ENCODE data around the gene PRDM16.

PRDM16 gene

DNA sequence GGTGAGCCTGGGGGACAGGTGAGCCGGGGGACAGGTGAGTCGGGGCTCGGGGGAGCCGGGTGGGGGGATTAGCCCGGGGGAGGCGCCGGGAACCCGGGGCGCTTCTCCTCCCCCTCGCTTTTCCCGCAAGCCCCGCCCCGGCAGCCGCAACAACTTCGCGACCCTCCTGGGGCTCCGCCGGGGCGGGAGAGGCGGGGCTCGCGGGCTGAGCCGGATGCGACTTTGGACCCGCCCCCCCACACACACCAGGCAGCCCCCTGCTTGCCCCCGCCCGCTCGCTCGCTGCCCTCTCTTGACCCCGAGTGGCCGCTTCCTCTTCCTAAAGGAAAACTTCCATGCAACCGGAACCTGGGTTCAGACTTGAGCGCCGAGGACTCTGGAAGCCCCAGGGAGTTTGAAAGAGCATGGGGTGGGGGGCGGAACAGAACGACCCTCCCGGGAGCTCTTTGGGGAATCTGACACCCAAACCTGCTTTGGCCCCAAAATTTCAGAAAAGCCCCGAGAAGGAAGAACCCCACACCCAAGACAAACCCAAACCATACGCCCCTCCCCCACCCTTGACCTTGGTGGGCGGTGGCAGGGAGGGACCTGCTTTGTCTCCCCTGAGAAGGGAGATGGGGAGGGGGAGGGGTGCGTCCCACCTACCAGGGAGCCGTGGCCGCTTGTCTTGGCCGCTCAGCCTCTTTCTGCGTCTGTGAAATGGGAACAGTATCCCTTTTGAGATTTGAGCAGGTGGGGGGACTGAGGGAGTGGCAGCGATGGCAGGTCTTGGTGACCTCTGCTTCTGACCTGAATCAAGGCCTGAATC is 386.0 kb downstream of the PRDM16 start:
- peak; percentile 50 for DNase-seq (ENCODE audit: low spot score)
- Histone ChIP-seq H3K4me2 (ENCODE audit: insufficient read depth, low read length, poor library complexity, severe bottlenecking) (peak overlapping the region; percentile 100), H3K23ac (ENCODE audit: low read depth, low read length, poor library complexity) (peak overlapping the region; percentile 95)

DNA sequence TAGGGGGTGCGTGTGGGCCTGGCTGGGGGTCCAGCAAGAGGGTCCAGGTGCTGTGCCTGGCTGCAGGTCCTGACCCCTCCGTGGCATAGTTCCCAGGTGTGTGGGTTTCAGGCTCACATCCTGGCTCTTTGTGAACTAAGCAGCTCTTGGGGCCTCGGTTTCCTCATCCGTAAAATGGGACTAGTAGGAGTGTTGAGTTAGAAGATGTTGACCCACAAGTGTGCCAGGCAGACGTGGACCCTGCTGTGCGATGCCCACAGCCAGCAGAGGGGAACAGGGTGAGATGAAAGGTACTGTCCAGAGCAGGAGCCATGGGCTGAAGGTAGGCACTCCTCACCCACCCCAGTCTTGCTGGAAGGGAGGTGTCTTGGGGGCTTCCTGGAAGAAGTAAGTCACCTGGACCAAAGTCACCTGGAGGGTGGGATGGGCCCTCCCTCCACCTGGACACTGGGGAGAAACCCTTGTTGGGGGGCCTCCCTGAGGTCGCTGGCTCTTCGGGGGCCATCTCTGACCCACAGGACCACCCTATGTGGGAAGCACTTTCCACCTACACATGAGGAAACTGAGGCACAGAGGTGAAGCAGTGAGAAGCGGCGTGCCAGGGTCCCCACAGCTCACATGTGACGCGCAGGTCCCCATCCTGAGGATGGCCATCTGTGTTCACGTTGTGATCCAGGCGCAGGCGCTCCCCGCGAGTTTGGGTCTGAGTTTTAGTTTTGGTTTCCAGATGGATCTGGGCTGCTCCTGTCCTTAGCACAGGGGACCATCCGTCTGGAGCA is 386.9 kb downstream of the PRDM16 start:
- peaks cover 3% of the 10 kb centered on the region for H3K79me1 ChIP-seq (ENCODE audit: low read depth, low read length)
- DNase-seq (ENCODE audit: low spot score): no peak
- WGBS, 2 donors (ENCODE audit: extremely low coverage in 2 of 2, insufficient read length in 2 of 2, insufficient replicate concordance in 1 of 2): no CpG with 5 or more reads among the region's 18 CpGs

More for the DNA sequence above, 386.0 kb downstream of the PRDM16 start:
- peak overlapping the region; percentile 94 for H2AFZ ChIP-seq (ENCODE audit: low read length)
- peak overlapping the region; percentile 95 for H3K18ac ChIP-seq (ENCODE audit: low read length)
- WGBS, 2 donors (ENCODE audit: extremely low coverage in 2 of 2, insufficient read length in 2 of 2, insufficient replicate concordance in 1 of 2): no CpG with 5 or more reads among the region's 46 CpGs
- H3K36me3 ChIP-seq (replicated peaks in 1 of 2; ENCODE audit: control insufficient read depth in 2 of 2, insufficient read depth in 2 of 2, low read length in 2 of 2): no peaks in the 10 kb centered on the region
- H3K4ac ChIP-seq (ENCODE audit: low read length): no peak overlapping the region
- H2AK5ac ChIP-seq (ENCODE audit: low read depth, low read length): peak overlapping the region; percentile 24
- peaks cover 20 to 21% of the 10 kb centered on the region in 2 donors for H3K4me1 ChIP-seq (ENCODE audit: control insufficient read depth in 2 of 2, insufficient read depth in 1 of 2, low read depth in 1 of 2, low read length in 2 of 2)
- H3K79me1 ChIP-seq (ENCODE audit: low read depth, low read length): peaks cover 3% of the 10 kb centered on the region
- no peak overlapping the region for H2BK120ac ChIP-seq (ENCODE audit: low read depth, low read length)
- H4K91ac ChIP-seq (ENCODE audit: low read depth, low read length, poor library complexity): no peak overlapping the region
- peak overlapping the region; percentile 97 for H2BK12ac ChIP-seq (ENCODE audit: low read length)
- peak overlapping the region; percentile 86 for H3K9ac ChIP-seq (ENCODE audit: low read depth, low read length, poor library complexity)
- H2BK5ac ChIP-seq (ENCODE audit: low read length): peak overlapping the region; percentile 75
- H4K8ac ChIP-seq (ENCODE audit: low read depth, low read length): peak overlapping the region; percentile 3
- H3K27me3 ChIP-seq (ENCODE audit: control insufficient read depth in 3 of 3, insufficient read depth in 3 of 3, low read depth in 1 of 3, low read length in 3 of 3): peaks cover 0 to 11% (median 5%) of the 10 kb centered on the region in 3 experiments
- peak overlapping the region; percentile 53 to 82 for H3K4me3 ChIP-seq (ENCODE audit: low read length in 2 of 2)
- no peaks in the 10 kb centered on the region for H3K9me3 ChIP-seq (replicated peaks in 1 of 2; ENCODE audit: control insufficient read depth in 2 of 2, insufficient read depth in 1 of 2, low read depth in 1 of 2, low read length in 2 of 2)
- peak overlapping the region; percentile 89 for H2BK15ac ChIP-seq (ENCODE audit: low read length)
- no peak overlapping the region for H3K27ac ChIP-seq (replicated peaks; ENCODE audit: low read length)
- H3K14ac ChIP-seq (ENCODE audit: low read length): no peak overlapping the region

DNA sequence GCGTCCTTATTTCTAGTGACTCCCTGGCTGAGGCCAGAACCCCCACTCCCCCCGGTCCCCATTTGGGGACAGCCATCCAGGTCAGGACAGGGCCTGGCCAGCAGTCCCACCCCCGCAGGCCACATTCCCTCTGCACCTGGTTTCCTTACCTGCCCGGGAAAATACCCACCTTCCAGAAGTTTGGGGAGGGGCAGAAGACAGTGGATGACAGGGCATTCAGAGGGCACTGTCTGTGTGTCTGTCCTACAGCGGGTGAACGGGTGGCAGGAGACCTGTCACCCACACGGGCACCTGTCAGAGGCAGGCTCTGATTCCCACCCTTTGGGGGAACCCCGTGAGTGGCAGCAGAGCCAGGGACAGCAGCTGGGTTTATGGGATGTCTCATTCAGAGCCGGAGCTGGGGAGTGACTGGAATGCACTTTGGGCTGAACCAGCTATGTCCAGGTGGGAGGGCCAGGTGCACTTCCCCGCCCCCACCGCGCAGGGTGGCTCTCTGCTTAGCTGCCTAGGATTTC is 387.5 kb downstream of the PRDM16 start:
- no peak overlapping the region for H3K18ac ChIP-seq (ENCODE audit: low read length)
- no peak overlapping the region for H3K27ac ChIP-seq (replicated peaks; ENCODE audit: low read length)
- no peaks in the 10 kb centered on the region for H3K36me3 ChIP-seq (replicated peaks in 1 of 2; ENCODE audit: control insufficient read depth in 2 of 2, insufficient read depth in 2 of 2, low read length in 2 of 2)
- H3K4me2 ChIP-seq (ENCODE audit: insufficient read depth, low read length, poor library complexity, severe bottlenecking): no peak overlapping the region
- H3K27me3 ChIP-seq (ENCODE audit: control insufficient read depth in 3 of 3, insufficient read depth in 3 of 3, low read depth in 1 of 3, low read length in 3 of 3): peaks cover 0 to 11% (median 5%) of the 10 kb centered on the region in 3 experiments
- peaks cover 3% of the 10 kb centered on the region for H3K79me1 ChIP-seq (ENCODE audit: low read depth, low read length)
- H3K4me1 ChIP-seq (ENCODE audit: control insufficient read depth in 2 of 2, insufficient read depth in 1 of 2, low read depth in 1 of 2, low read length in 2 of 2): peaks cover 20 to 32% of the 10 kb centered on the region in 2 donors
- no peak overlapping the region for H3K4me3 ChIP-seq (ENCODE audit: low read length in 2 of 2)
- no peak overlapping the region for H2BK12ac ChIP-seq (ENCODE audit: low read length)
- peak overlapping the region; percentile 89 for H2BK15ac ChIP-seq (ENCODE audit: low read length)
- DNase-seq (ENCODE audit: low spot score): no peak
- peak overlapping the region; percentile 65 for H3K23ac ChIP-seq (ENCODE audit: low read depth, low read length, poor library complexity)
- no CpG with 5 or more reads among the region's 12 CpGs for whole genome bisulfite sequencing, 2 donors (ENCODE audit: extremely low coverage in 2 of 2, insufficient read length in 2 of 2, insufficient replicate concordance in 1 of 2)
- H3K14ac ChIP-seq (ENCODE audit: low read length): peak overlapping the region; percentile 56
- no peak overlapping the region for H4K91ac ChIP-seq (ENCODE audit: low read depth, low read length, poor library complexity)
- H3K9ac ChIP-seq (ENCODE audit: low read depth, low read length, poor library complexity): no peak overlapping the region
- no peak overlapping the region for H3K4ac ChIP-seq (ENCODE audit: low read length)
- no peak overlapping the region for H2BK120ac ChIP-seq (ENCODE audit: low read depth, low read length)
- H3K9me3 ChIP-seq (replicated peaks in 1 of 2; ENCODE audit: control insufficient read depth in 2 of 2, insufficient read depth in 1 of 2, low read depth in 1 of 2, low read length in 2 of 2): no peaks in the 10 kb centered on the region
- no peak overlapping the region for H2BK5ac ChIP-seq (ENCODE audit: low read length)
- no peak overlapping the region for H4K8ac ChIP-seq (ENCODE audit: low read depth, low read length)
- no peak overlapping the region for H2AFZ ChIP-seq (ENCODE audit: low read length)
- H2AK5ac ChIP-seq (ENCODE audit: low read depth, low read length): peak overlapping the region; percentile 24

More for the DNA sequence above, 386.9 kb downstream of the PRDM16 start:
- Histone ChIP-seq H2AK5ac (ENCODE audit: low read depth, low read length) (peak overlapping the region; percentile 24), H3K4ac (ENCODE audit: low read length) (no peak overlapping the region), H4K8ac (ENCODE audit: low read depth, low read length) (no peak overlapping the region), H3K9me3 (replicated peaks in 1 of 2; ENCODE audit: control insufficient read depth in 2 of 2, insufficient read depth in 1 of 2, low read depth in 1 of 2, low read length in 2 of 2) (no peaks in the 10 kb centered on the region), H3K9ac (ENCODE audit: low read depth, low read length, poor library complexity) (no peak overlapping the region), H3K27me3 (ENCODE audit: control insufficient read depth in 3 of 3, insufficient read depth in 3 of 3, low read depth in 1 of 3, low read length in 3 of 3) (peaks cover 0 to 11% (median 5%) of the 10 kb centered on the region in 3 experiments), H3K36me3 (replicated peaks in 1 of 2; ENCODE audit: control insufficient read depth in 2 of 2, insufficient read depth in 2 of 2, low read length in 2 of 2) (no peaks in the 10 kb centered on the region), H2BK12ac (ENCODE audit: low read length) (peak overlapping the region; percentile 97), H3K4me2 (ENCODE audit: insufficient read depth, low read length, poor library complexity, severe bottlenecking) (no peak overlapping the region), H3K4me3 (ENCODE audit: low read length in 2 of 2) (peak overlapping the region; percentile 46 to 53), H2BK15ac (ENCODE audit: low read length) (peak overlapping the region; percentile 89), H2AFZ (ENCODE audit: low read length) (no peak overlapping the region), H4K91ac (ENCODE audit: low read depth, low read length, poor library complexity) (no peak overlapping the region), H3K14ac (ENCODE audit: low read length) (peak overlapping the region; percentile 56), H3K23ac (ENCODE audit: low read depth, low read length, poor library complexity) (peak overlapping the region; percentile 85), H2BK120ac (ENCODE audit: low read depth, low read length) (no peak overlapping the region), H3K18ac (ENCODE audit: low read length) (peak overlapping the region; percentile 57), H2BK5ac (ENCODE audit: low read length) (peak overlapping the region; percentile 75), H3K4me1 (ENCODE audit: control insufficient read depth in 2 of 2, insufficient read depth in 1 of 2, low read depth in 1 of 2, low read length in 2 of 2) (peaks cover 20 to 29% of the 10 kb centered on the region in 2 donors), H3K27ac (replicated peaks; ENCODE audit: low read length) (no peak overlapping the region)

Measured in neuronal stem cell (in vitro differentiated cells).